A673 (cell line): ENCODE measurements around the gene STX17. TPM values are rescaled to one million over a fixed set of nuclear protein-coding genes. Genes with fewer than 3 reads are reported as not detected.

Experiments
- BruUV-seq: library from RNA; stranded (reverse); fragments of 400-500 nt; replicated peaks from 2 replicates; lab custom pipeline; 2021; lab: Mats Ljungman, UMichigan
- CTCF ChIA-PET: fragments of 300-600 bp; sonication (Branson Sonifier 250); formaldehyde crosslinking; loops from one replicate; lab custom pipeline; 2022; ENCODE audit warnings: antibody characterized with exemption; lab: Charles Lee
- POLR2A ChIA-PET: fragments of 300-600 bp; sonication (Branson Sonifier 250); formaldehyde crosslinking; loops from one replicate; lab custom pipeline; 2022; ENCODE audit warnings: antibody characterized with exemption; ENCODE audit not compliant: low non-redundant PET; lab: Charles Lee
- DNase-seq: peaks from one replicate; pipeline ENCODE4 v3.0.0-alpha.2; 2015; ENCODE audit warnings: low spot score
- H3K27ac ChIP-seq: fragments of 200-600 bp; sonication (generic); 2 replicates; pipeline ENCODE4 v1.5.1; 2016; ENCODE audit warnings: mixed run types, low read depth, mild to moderate bottlenecking, mixed read lengths, antibody characterized with exemption, low read length; ENCODE audit not compliant: poor library complexity, severe bottlenecking
- H3K27me3 ChIP-seq: fragments of 200-600 bp; sonication (generic); replicated peaks from 2 replicates; pipeline ENCODE4 v1.6.1; 2017; ENCODE audit warnings: mixed run types, low read depth, mild to moderate bottlenecking, mixed read lengths, antibody characterized with exemption, low read length; ENCODE audit not compliant: insufficient read depth, poor library complexity
- H3K36me3 ChIP-seq: fragments of 200-600 bp; sonication (generic); 2 replicates; pipeline ENCODE4 v1.6.1; 2016; ENCODE audit warnings: mixed run types, mild to moderate bottlenecking, mixed read lengths, antibody characterized with exemption, low read length; ENCODE audit not compliant: insufficient read depth, poor library complexity, severe bottlenecking
- H3K4me1 ChIP-seq: fragments of 200-600 bp; sonication (generic); 2 replicates; pipeline ENCODE4 v1.6.1; 2017; ENCODE audit warnings: mixed run types, mild to moderate bottlenecking, mixed read lengths, antibody characterized with exemption, low read length; ENCODE audit not compliant: insufficient read depth, poor library complexity, severe bottlenecking
- H3K4me3 ChIP-seq: fragments of 200-600 bp; sonication (generic); 2 replicates; pipeline ENCODE4 v1.5.1; 2016; ENCODE audit warnings: low read depth, mixed run types, mild to moderate bottlenecking, mixed read lengths, low read length; ENCODE audit not compliant: poor library complexity, severe bottlenecking
- H3K9me3 ChIP-seq: fragments of 200-600 bp; sonication (generic); 2 replicates; pipeline ENCODE4 v1.6.1; 2016; ENCODE audit warnings: mixed run types, low read depth, mild to moderate bottlenecking, mixed read lengths, antibody characterized with exemption, low read length; ENCODE audit not compliant: poor library complexity, severe bottlenecking
- CTCF ChIP-seq: fragments of 300-800, 200-600 bp; sonication (generic); conservative IDR thresholded peaks from 2 replicates; pipeline ENCODE4 v1.5.1; 2017; ENCODE audit warnings: low read depth, mild to moderate bottlenecking, antibody characterized with exemption, low read length, moderate library complexity, mixed read lengths
- EZH2 ChIP-seq: fragments of 200-600 bp; sonication (generic); IDR thresholded peaks from 2 replicates; pipeline ENCODE4 v1.6.1; 2017; ENCODE audit warnings: borderline replicate concordance, low read depth, mild to moderate bottlenecking, mixed read lengths, antibody characterized with exemption, low read length; ENCODE audit not compliant: poor library complexity, severe bottlenecking
- intact Hi-C: fragments of 100-400 bp; cut with micrococcal nuclease; formaldehyde crosslinking; loops from one replicate; pipeline ENCODE4 v1.10.0; 2022; ENCODE audit not compliant: unreplicated experiment
- total RNA-seq: library from RNA; stranded (reverse); gene quantifications from 2 replicates; pipeline ENCODE4 v1.2.3, GENCODE V29; 2021

Gene STX17
- total RNA-seq, 1 experiment from 2014 or later: 20.9 TPM

GRCh38 chr9:99925541-99925940, 19.1 kb downstream of the STX17 start:
- TF ChIP-seq EZH2 (no peak), CTCF (no peak)
- intact Hi-C loops: no loop called here
- no peaks in the 10 kb centered on the region for H3K27me3 ChIP-seq
- H3K4me1 ChIP-seq: no peaks in the 10 kb centered on the region
- ChIA-PET CTCF (no interaction called here), POLR2A (no interaction called here)
- BruUV-seq: no TSS peak
- peaks cover 14% of the 10 kb centered on the region for H3K9me3 ChIP-seq
- H3K36me3 ChIP-seq: peaks cover 26% of the 10 kb centered on the region
- H3K4me3 ChIP-seq: no peak overlapping the region
- no peak for DNase-seq
- H3K27ac ChIP-seq: no peak overlapping the region

GRCh38 chr9:99929652-99930051, 23.2 kb downstream of the STX17 start:
- TF ChIP-seq CTCF (no peak), EZH2 (no peak)
- no TSS peak for BruUV-seq
- no peak overlapping the region for H3K27ac ChIP-seq
- POLR2A ChIA-PET: no interaction called here
- peaks cover 14% of the 10 kb centered on the region for H3K9me3 ChIP-seq
- no peaks in the 10 kb centered on the region for H3K4me1 ChIP-seq
- CTCF ChIA-PET: no interaction called here
- DNase-seq: no peak
- peaks cover 7% of the 10 kb centered on the region for H3K36me3 ChIP-seq
- no peaks in the 10 kb centered on the region for H3K27me3 ChIP-seq
- H3K4me3 ChIP-seq: no peak overlapping the region
- intact Hi-C loops: no loop called here

- CTCF ChIA-PET: no interaction called here
- no peak for DNase-seq
- no peaks in the 10 kb centered on the region for H3K4me1 ChIP-seq
- no peak overlapping the region for H3K4me3 ChIP-seq
- TF ChIP-seq EZH2: no peak
- TF ChIP-seq CTCF: no peak
- H3K9me3 ChIP-seq: peaks cover 6% of the 10 kb centered on the region
- intact Hi-C loops: no loop called here
- H3K36me3 ChIP-seq: peaks cover 4% of the 10 kb centered on the region
- no peaks in the 10 kb centered on the region for H3K27me3 ChIP-seq
- POLR2A ChIA-PET: no interaction called here
- BruUV-seq: no TSS peak
- no peak overlapping the region for H3K27ac ChIP-seq
Observed at GRCh38 chr9:99931155-99931840, 24.8 kb downstream of the STX17 start.
